Activated naive CD4-positive, alpha-beta T cell treated with anti-CD3 and anti-CD28 coated beads for 36 hours (primary cell): ENCODE results near the gene KY. TPM values are rescaled to one million over a fixed set of nuclear protein-coding genes. Genes with fewer than 3 reads are reported as not detected.

ENCODE experiments used
- CTCF ChIA-PET: fragments of 350-600 bp; sonication (Branson Sonifier 250); formaldehyde crosslinking; loops from one replicate; lab custom pipeline; 2021; ENCODE audit warnings: antibody characterized with exemption; lab: Charles Lee
- DNase-seq: peaks from one replicate; pipeline ENCODE4 v3.0.0-alpha.2; 2020
- H3K27ac Mint-ChIP-seq: one replicate; pipeline ENCODE4 v1.8.0; 2021; ENCODE audit warnings: mild to moderate bottlenecking, mixed read lengths
- H3K27me3 Mint-ChIP-seq: one replicate; pipeline ENCODE4 v1.8.0; 2021; ENCODE audit warnings: low read depth, mixed read lengths
- H3K36me3 Mint-ChIP-seq: one replicate; pipeline ENCODE4 v1.8.0; 2021; ENCODE audit warnings: low read depth, mixed read lengths
- H3K4me1 Mint-ChIP-seq: one replicate; pipeline ENCODE4 v1.8.0; 2021; ENCODE audit warnings: low read depth, mixed read lengths
- H3K4me3 Mint-ChIP-seq: one replicate; pipeline ENCODE4 v1.8.0; 2021; ENCODE audit warnings: mild to moderate bottlenecking, moderate library complexity, mixed read lengths
- H3K9me3 Mint-ChIP-seq: one replicate; pipeline ENCODE4 v1.8.0; 2021; ENCODE audit warnings: mixed read lengths
- intact Hi-C: fragments of 100-400 bp; cut with micrococcal nuclease; formaldehyde crosslinking; loops from one replicate; pipeline ENCODE4 v1.15.1; 2023
- total RNA-seq, 2 experiments: library from RNA; stranded (reverse); gene quantifications; one replicate each; pipeline ENCODE4 v1.2.3, GENCODE V29; 2021

KY gene
- total RNA-seq, 2 experiments from 2014 or later, result not detected

DNA sequence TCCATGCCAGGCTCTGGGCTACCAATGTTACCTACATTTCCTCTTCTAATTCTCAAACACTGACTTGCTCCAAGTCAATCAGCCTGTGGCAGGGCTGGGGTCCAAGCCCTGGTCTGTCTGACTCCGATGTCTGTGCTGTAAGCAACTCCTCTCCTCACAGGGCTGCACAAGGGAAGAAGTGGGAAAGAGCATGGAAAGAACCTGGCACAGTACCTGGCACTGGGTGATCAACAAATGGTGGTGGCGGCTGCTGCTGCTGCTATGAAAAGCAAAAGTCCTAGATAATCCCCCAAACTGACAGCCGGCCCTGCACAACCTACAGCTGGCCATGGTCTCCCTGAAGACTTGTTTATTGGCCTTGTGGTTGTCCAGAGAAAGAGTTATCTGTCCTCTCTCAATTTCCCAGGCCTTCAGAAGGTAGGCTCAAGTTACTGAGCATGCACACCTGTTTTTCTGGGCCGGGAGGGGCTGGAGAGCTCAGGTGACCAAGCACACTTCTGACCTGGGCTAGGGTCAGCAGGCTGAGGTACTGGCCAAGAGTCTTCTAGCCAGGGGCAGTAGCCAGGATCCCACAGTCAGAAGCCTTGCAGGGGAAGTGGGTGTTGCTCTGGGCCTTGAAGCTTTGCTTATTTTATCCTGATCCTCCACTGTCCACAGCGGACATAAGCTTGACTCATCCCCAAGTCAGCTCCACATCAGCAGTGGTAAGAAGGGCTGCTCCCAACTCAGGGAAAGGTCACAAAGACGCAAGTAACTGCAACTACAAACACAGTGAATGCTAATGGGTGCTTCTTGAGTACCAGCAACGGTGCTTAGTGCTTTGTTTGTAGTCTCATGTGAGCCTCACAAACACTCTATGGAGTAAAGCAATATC lies 35.3 kb upstream of the KY start:
- Mint-ChIP-seq H3K4me3 (no peak overlapping the region), H3K4me1 (no peaks in the 10 kb centered on the region), H3K27me3 (peaks cover 5% of the 10 kb centered on the region), H3K27ac (no peak overlapping the region), H3K9me3 (no peaks in the 10 kb centered on the region), H3K36me3 (no peaks in the 10 kb centered on the region)
- intact Hi-C loops, result no loop called here
- no peak for DNase-seq
- CTCF ChIA-PET, result no interaction called here

- Mint-ChIP-seq H3K36me3 (no peaks in the 10 kb centered on the region), H3K27me3 (peaks cover 5% of the 10 kb centered on the region), H3K9me3 (peaks cover 4% of the 10 kb centered on the region), H3K4me3 (no peak overlapping the region), H3K4me1 (no peaks in the 10 kb centered on the region), H3K27ac (no peak overlapping the region)
- no peak for DNase-seq
- CTCF ChIA-PET, result interaction anchor here (0.7 kb wide), 1 partner anchor 208 kb away, joined by 3 read pairs; no protein-coding TSS in a partner anchor
- intact Hi-C loops, result no loop called here
Measured at GRCh38 chr3:134682196-134682880, 31.5 kb upstream of the KY start.

DNA sequence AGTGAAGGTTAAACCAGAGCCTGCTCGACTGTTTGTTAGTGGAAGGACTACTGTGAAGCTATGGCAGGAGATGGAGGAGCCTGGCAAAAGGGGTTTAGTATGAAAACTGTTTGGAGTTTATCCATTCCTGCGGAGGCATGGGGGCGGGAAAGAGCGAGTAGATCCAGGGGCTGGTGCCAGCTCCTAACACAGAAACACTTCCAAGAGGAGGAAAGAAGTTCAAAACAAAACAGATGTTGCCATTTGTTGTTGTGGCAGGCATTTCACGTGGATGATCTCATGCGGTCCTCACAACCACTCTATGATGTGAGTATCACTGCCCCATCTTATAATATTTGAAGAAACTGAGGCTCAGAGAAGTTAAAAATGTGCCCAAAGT lies 30.7 kb upstream of the KY start:
- H3K9me3 Mint-ChIP-seq, result peaks cover 4% of the 10 kb centered on the region
- no peaks in the 10 kb centered on the region for H3K4me1 Mint-ChIP-seq
- no peak overlapping the region for H3K4me3 Mint-ChIP-seq
- no peak overlapping the region for H3K27ac Mint-ChIP-seq
- no peak for DNase-seq
- intact Hi-C loops, result no loop called here
- H3K27me3 Mint-ChIP-seq, result peaks cover 5% of the 10 kb centered on the region
- no peaks in the 10 kb centered on the region for H3K36me3 Mint-ChIP-seq
- CTCF ChIA-PET, result interaction anchor here (1.7 kb wide), 1 partner anchor 81 kb away, joined by 6 read pairs; no protein-coding TSS in a partner anchor

- no peaks in the 10 kb centered on the region for H3K4me1 Mint-ChIP-seq
- intact Hi-C loops, result no loop called here
Measured at GRCh38 chr3:134680796-134681521, 30.1 kb upstream of the KY start.

DNA sequence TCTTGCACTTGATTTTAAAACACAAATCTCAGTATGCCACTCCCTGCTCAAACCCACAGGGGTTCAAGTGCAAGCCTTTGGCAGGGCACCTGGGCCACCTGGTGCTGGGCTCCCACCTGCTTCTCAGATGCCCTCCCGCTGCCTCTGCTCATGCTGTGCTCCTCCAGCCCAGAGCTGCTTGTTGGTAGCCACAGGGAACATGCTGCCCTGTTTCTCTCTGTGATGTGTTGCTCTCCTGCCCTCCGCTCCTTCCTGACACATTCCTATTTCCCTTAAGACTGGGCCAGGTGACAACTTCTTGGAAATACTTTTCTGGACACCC lies 27.1 kb upstream of the KY start:
- Mint-ChIP-seq H3K9me3 (peaks cover 25% of the 10 kb centered on the region), H3K27me3 (peaks cover 5% of the 10 kb centered on the region), H3K27ac (no peak overlapping the region), H3K36me3 (no peaks in the 10 kb centered on the region), H3K4me3 (no peak overlapping the region), H3K4me1 (no peaks in the 10 kb centered on the region)
- no peak for DNase-seq
- intact Hi-C loops, result no loop called here
- CTCF ChIA-PET, result interaction anchor here (1.3 kb wide), 2 partner anchors 37 to 78 kb away, joined by 3 to 5 read pairs; no protein-coding TSS in a partner anchor

More at GRCh38 chr3:134680796-134681521, 30.1 kb upstream of the KY start:
- H3K9me3 Mint-ChIP-seq, result peaks cover 8% of the 10 kb centered on the region
- no peak overlapping the region for H3K4me3 Mint-ChIP-seq
- no peak overlapping the region for H3K27ac Mint-ChIP-seq
- peaks cover 5% of the 10 kb centered on the region for H3K27me3 Mint-ChIP-seq
- no peaks in the 10 kb centered on the region for H3K36me3 Mint-ChIP-seq
- no peak for DNase-seq
- CTCF ChIA-PET, result interaction anchor here (1.7 kb wide), 1 partner anchor 80 kb away, joined by 6 read pairs; no protein-coding TSS in a partner anchor

DNA sequence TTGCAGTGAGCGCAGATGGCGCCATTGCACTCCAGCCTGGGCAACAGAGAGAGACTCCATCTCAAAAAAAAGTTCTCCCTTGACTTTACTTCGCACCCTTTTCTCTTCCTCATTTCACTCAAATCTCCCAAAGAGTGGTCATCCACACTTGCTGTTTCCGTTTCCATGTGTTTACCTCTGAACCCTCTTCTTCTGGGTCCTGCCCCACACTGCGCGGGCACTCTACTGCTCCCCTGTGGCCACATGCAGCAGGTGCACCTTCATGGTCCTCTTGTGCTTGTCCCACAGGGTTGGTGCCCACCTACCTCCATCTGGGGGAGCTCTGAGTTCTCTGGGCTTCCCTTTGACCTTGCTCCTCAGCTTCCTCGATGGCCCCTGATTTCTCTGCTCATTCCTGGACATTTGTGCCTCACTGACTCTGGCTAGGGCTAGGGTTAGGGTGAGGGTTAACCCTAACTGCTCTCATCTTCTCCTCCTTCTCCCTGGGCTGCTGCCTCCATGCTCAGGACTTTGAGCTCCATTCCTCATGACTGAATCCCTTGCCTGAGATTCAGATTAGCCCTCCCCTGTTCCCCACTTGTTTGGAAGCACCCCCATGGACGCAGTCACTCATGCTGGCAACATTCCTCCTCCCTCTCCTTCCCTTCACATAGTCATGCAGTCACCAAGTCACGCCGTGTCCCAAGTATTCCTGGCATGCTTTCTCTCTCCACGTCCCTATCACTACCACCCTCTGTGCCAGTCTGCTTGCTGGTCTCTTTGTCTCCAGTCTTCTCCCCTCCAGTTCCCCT lies 26.6 kb upstream of the KY start:
- Mint-ChIP-seq H3K36me3 (no peaks in the 10 kb centered on the region), H3K4me1 (no peaks in the 10 kb centered on the region), H3K27me3 (peaks cover 5% of the 10 kb centered on the region), H3K9me3 (peaks cover 29% of the 10 kb centered on the region), H3K27ac (no peak overlapping the region), H3K4me3 (no peak overlapping the region)
- CTCF ChIA-PET, result interaction anchor here (1.3 kb wide), 1 partner anchor 37 kb away, joined by 3 read pairs; no protein-coding TSS in a partner anchor
- intact Hi-C loops, result no loop called here
- peak; percentile 13 for DNase-seq

DNA sequence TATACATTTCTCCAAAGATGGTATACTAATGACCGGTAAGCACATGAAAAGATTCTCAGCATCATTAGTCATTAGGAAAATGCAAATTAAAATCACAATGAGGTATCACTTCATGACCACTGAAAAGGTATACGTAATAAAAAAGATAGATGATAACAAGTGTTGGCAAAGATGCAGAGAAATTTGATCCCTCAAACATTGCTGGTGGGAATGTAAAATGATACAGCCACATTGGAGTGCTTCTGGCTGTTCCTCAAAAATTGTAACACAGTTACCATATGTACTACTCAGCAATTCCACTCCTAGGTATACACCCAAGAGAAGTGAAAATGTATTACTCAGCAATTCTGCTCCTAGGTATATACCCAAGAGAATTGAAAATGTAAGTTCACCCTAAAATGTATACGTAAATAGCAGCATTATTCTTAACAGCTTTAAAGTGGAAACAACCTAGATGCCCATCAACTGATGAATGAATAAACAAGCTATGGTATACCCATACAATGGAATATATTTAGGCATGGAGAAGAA lies 25.0 kb upstream of the KY start:
- no peaks in the 10 kb centered on the region for H3K4me1 Mint-ChIP-seq
- H3K4me3 Mint-ChIP-seq, result no peak overlapping the region
- CTCF ChIA-PET, result no interaction called here
- no peak for DNase-seq
- H3K9me3 Mint-ChIP-seq, result peaks cover 29% of the 10 kb centered on the region
- no peak overlapping the region for H3K27ac Mint-ChIP-seq
- intact Hi-C loops, result no loop called here
- H3K36me3 Mint-ChIP-seq, result no peaks in the 10 kb centered on the region
- H3K27me3 Mint-ChIP-seq, result no peaks in the 10 kb centered on the region

DNA sequence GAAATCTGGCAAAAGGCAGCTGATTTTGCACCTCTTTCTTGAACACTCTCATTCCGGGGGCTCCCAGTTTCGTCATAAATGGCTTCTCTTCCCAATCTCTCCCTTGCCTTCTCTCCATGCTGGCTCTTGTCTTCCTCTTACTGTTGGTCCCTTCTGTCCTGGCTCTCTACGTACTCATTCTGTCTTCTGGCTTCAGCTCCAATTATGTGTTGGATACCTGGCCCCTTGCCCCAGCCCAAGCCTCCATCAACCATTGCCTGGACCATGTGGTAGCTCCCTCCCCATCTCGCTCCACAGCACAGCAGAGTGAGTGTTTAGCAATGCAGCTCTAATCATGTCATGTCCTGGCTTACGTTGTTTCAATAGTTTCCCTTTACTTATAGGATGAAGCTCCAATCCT lies 21.7 kb upstream of the KY start:
- peaks cover 28% of the 10 kb centered on the region for H3K9me3 Mint-ChIP-seq
- CTCF ChIA-PET, result no interaction called here

DNA sequence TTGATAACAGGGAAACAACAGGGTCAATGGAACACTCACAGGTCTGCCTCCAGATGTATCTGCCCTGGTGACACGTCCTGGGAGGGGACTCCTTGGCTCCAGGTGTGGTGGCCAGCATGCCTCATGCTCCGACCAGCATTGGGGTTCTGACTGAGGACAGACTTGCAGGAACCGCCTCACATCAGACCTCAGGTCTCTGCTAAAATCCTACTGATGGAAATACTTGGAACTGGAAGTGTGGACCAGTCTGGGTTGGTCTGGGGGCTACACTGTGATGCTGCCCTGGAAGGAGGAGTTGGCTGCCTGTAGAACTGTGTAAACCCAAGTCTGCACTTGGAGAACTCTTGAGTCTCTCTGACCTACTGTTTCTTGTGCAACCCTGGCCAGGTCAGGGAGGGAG lies 17.1 kb upstream of the KY start:
- no peaks in the 10 kb centered on the region for H3K27me3 Mint-ChIP-seq
- no peak overlapping the region for H3K27ac Mint-ChIP-seq
- H3K4me1 Mint-ChIP-seq, result no peaks in the 10 kb centered on the region
- H3K36me3 Mint-ChIP-seq, result no peaks in the 10 kb centered on the region
- H3K4me3 Mint-ChIP-seq, result no peak overlapping the region
- intact Hi-C loops, result no loop called here
- CTCF ChIA-PET, result no interaction called here
- no peak for DNase-seq
- peaks cover 6% of the 10 kb centered on the region for H3K9me3 Mint-ChIP-seq

More for the DNA sequence above, 21.7 kb upstream of the KY start:
- Mint-ChIP-seq H3K4me1 (no peaks in the 10 kb centered on the region), H3K27me3 (no peaks in the 10 kb centered on the region), H3K4me3 (no peak overlapping the region), H3K36me3 (no peaks in the 10 kb centered on the region), H3K27ac (no peak overlapping the region)
- DNase-seq, result no peak
- intact Hi-C loops, result no loop called here

DNA sequence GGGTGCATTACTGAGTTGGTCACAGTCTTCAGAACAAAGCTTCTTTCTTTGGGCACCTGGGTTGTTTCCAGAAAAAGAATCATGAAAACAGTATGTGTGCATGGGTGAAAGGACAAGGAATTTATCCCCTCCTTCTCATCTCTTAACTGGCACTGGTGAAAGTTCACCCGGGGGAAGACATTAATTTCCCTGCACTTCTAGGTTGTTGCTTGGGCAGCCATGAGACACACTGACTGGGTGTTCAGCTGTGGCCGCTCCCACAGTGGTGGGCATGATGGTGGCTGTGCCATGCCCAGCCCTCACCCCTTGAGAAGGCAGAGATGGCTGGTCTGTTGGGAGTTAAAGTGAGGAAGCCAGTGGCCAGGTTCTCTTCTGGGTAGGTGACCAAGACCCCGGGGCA lies 16.6 kb upstream of the KY start:
- H3K36me3 Mint-ChIP-seq, result no peaks in the 10 kb centered on the region
- H3K4me1 Mint-ChIP-seq, result no peaks in the 10 kb centered on the region
- H3K4me3 Mint-ChIP-seq, result no peak overlapping the region
- CTCF ChIA-PET, result no interaction called here
- H3K9me3 Mint-ChIP-seq, result peaks cover 1% of the 10 kb centered on the region
- no peak overlapping the region for H3K27ac Mint-ChIP-seq
- no peak for DNase-seq
- intact Hi-C loops, result no loop called here
- H3K27me3 Mint-ChIP-seq, result no peaks in the 10 kb centered on the region

GRCh38 chr3:134666885-134667284 lies 16.1 kb upstream of the KY start:
- H3K4me3 Mint-ChIP-seq, result no peak overlapping the region
- no peaks in the 10 kb centered on the region for H3K4me1 Mint-ChIP-seq
- CTCF ChIA-PET, result no interaction called here
- H3K9me3 Mint-ChIP-seq, result peaks cover 1% of the 10 kb centered on the region
- no peak for DNase-seq
- intact Hi-C loops, result no loop called here
- H3K27ac Mint-ChIP-seq, result no peak overlapping the region
- no peaks in the 10 kb centered on the region for H3K36me3 Mint-ChIP-seq
- H3K27me3 Mint-ChIP-seq, result no peaks in the 10 kb centered on the region
